Transverse colon (tissue), 4 donors: ENCODE results near the gene TTC31. TPM values are rescaled to one million over a fixed set of nuclear protein-coding genes. Genes with fewer than 3 reads are reported as not detected.

Experiments
- DNase-seq: peaks from one replicate; pipeline ENCODE4 v3.0.0-alpha.2; 2019
- H3K27ac ChIP-seq, 4 donors: fragments of 200-600 bp; sonication (generic); 2 replicates each; pipeline ENCODE4 v1.5.1; 2016 to 2018; ENCODE audit warnings: inconsistent platforms in 4 of 4
- H3K27me3 ChIP-seq: fragments of 200-600 bp; sonication (generic); 2 replicates; pipeline ENCODE4 v1.5.1; 2017; ENCODE audit warnings: inconsistent platforms
- H3K36me3 ChIP-seq, 4 donors: fragments of 200-600 bp; sonication (generic); 2 replicates each; pipeline ENCODE4 v1.5.1; 2017 to 2019; ENCODE audit warnings: inconsistent platforms in 4 of 4
- H3K4me1 ChIP-seq, 4 donors: fragments of 200-600 bp; sonication (generic); 2 replicates each; pipeline ENCODE4 v1.5.1; 2017 to 2020; ENCODE audit warnings: inconsistent platforms in 4 of 4
- H3K4me3 ChIP-seq, 4 donors: fragments of 200-600 bp; sonication (generic); 1 replicate in 1 of 4; 2 replicates in 3 of 4; pipeline versions ENCODE4 v1.5.1 to v1.6.1; 2017 to 2019; ENCODE audit warnings: inconsistent platforms in 4 of 4
- H3K9me3 ChIP-seq, 2 donors: fragments of 200-600 bp; sonication (generic); 2 replicates each; pipeline ENCODE4 v1.5.1; 2017 to 2019; ENCODE audit warnings: inconsistent platforms in 2 of 2
- EP300 ChIP-seq: sonication (generic); formaldehyde crosslinking; IDR thresholded peaks from one replicate; pipeline ENCODE4 v1.6.1; 2017; ENCODE audit warnings: antibody characterized with exemption, low read depth
- POLR2A ChIP-seq: fragments of 450-650 bp; IDR thresholded peaks from one replicate; pipeline ENCODE4 v1.6.1; 2016; ENCODE audit warnings: antibody characterized with exemption, mild to moderate bottlenecking, moderate library complexity
- POLR2AphosphoS5 ChIP-seq, 3 donors: sonication (generic); formaldehyde crosslinking; IDR thresholded peaks; one replicate each; pipeline ENCODE4 v1.6.1; 2016; ENCODE audit warnings: antibody characterized with exemption in 3 of 3
- WGBS, 2 donors: methylation state at CpG; one replicate each; pipeline ENCODE4 v1.1.5; 2018; ENCODE audit warnings: low coverage in 1 of 2; 5-methylcytosine and 5-hydroxymethylcytosine counted together
- in situ Hi-C, 4 donors: fragments of 200-750 bp; cut with MboI; loops; one replicate each; pipeline versions ENCODE4 v1.15.0 to v1.15.1; 2017; ENCODE audit warnings: low sequenced_read_pairs in 3 of 4, low pct_ligation_motif_present in 1 of 4, low pct_unique_long_range_greater_than_20kb in 1 of 4
- intact Hi-C: fragments of 100-400 bp; cut with DNase I; formaldehyde crosslinking; loops from one replicate; pipeline ENCODE4 v1.15.1; 2023; ENCODE audit warnings: low total_unique reads
- total RNA-seq, 4 donors: library from RNA; depleted of rRNA; stranded (reverse); fragments of >200 nt; gene quantifications; one replicate each; pipeline ENCODE4 v1.1.0, GENCODE V29; 2016
- TF ChIP-seq, protein P1 (sequence below), 5 experiments: fragments of 200-600 bp in 3 of 5; fragments of 450-650 bp in 2 of 5; sonication (generic) in 3 of 5; IDR thresholded peaks; 1 replicate in 2 of 5; 2 replicates in 3 of 5; pipeline ENCODE4 v1.5.1; 2016 to 2017; ENCODE audit warnings: antibody characterized with exemption in 5 of 5, inconsistent platforms in 3 of 5, mild to moderate bottlenecking in 2 of 5, moderate library complexity in 1 of 5

Gene TTC31
- total RNA-seq, 4 donors from 2014 or later = 16.9 to 36.0 (median 32.0) TPM

- in situ Hi-C loops = no loop called here
- H3K9me3 ChIP-seq = no peaks in the 10 kb centered on the region
- TF ChIP-seq POLR2AphosphoS5 (IDR thresholded peaks at IDR 0.05) = no peak
- H3K4me3 ChIP-seq = no peak overlapping the region
- H3K27me3 ChIP-seq = no peaks in the 10 kb centered on the region
- H3K36me3 ChIP-seq = peaks cover 0 to 18% (median 5%) of the 10 kb centered on the region in 4 donors
- no peak overlapping the region for H3K27ac ChIP-seq
- no peak for DNase-seq
- peaks cover 14 to 28% (median 19%) of the 10 kb centered on the region in 4 donors for H3K4me1 ChIP-seq
- intact Hi-C loops = loop anchor here (2.0 kb wide), 1 partner anchor 49 kb away; the partner anchor contains the start of genes CCDC142 and TTC31
- 75 to 100% methylated on average over 1 to 7 of the region's 7 CpGs for WGBS, 2 donors
These were observed 48.8 kb downstream of the TTC31 start for GRCh38 chr2:74531666-74532065.

DNA sequence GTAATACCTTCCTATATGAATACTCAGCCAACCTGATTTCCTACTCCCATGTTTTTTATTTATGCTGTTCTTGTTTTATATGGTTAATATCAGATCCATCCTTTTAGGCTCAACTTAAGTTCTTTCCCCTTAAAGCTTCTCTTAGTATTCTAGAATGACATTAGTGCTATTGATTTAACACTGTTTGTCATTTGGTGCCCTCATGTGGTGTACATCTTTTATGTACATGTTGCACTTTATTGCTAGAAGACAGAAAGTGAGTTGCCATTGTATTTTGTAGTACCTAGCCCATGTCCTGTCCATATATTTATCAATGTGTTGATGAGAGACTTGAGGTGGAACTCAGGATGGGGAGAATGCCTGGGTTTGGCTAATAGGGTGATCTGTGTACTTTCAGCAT, 49.3 kb downstream of the TTC31 start:
- DNase-seq = no peak
- TF ChIP-seq, protein P1, sequence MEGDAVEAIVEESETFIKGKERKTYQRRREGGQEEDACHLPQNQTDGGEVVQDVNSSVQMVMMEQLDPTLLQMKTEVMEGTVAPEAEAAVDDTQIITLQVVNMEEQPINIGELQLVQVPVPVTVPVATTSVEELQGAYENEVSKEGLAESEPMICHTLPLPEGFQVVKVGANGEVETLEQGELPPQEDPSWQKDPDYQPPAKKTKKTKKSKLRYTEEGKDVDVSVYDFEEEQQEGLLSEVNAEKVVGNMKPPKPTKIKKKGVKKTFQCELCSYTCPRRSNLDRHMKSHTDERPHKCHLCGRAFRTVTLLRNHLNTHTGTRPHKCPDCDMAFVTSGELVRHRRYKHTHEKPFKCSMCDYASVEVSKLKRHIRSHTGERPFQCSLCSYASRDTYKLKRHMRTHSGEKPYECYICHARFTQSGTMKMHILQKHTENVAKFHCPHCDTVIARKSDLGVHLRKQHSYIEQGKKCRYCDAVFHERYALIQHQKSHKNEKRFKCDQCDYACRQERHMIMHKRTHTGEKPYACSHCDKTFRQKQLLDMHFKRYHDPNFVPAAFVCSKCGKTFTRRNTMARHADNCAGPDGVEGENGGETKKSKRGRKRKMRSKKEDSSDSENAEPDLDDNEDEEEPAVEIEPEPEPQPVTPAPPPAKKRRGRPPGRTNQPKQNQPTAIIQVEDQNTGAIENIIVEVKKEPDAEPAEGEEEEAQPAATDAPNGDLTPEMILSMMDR (IDR thresholded peaks at IDR 0.05) = peak in 4 of 5 experiments; percentile 13 to 35 (median 20)
- TF ChIP-seq EP300 = no peak
- TF ChIP-seq POLR2A = no peak
- peaks cover 0 to 12% (median 2%) of the 10 kb centered on the region in 4 donors for H3K36me3 ChIP-seq
- peaks cover 14 to 28% (median 19%) of the 10 kb centered on the region in 4 donors for H3K4me1 ChIP-seq
- no peak overlapping the region for H3K27ac ChIP-seq
- no peak overlapping the region for H3K4me3 ChIP-seq
- no peaks in the 10 kb centered on the region for H3K27me3 ChIP-seq
- in situ Hi-C loops = no loop called here
- H3K9me3 ChIP-seq = no peaks in the 10 kb centered on the region
- intact Hi-C loops = no loop called here

DNA sequence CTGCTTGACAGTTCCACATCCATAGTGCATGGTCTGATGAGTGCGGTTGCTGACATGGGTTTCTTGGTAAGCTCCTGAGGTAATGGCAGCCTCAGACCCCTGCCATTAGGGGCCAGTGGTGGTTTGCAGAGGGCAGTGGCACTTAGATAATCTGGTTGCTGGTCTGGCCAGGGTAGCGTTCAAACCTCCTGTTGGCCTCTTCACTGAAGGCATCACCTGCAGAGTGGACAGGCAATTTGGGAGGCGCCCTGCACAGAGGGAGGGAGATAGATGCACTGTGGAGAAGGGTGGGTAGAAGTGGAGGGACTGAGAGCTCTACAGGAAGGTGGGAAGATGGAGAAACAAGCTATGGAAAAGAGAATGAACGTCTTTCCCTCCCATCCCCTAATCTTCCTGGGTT, 50.6 kb downstream of the TTC31 start:
- 85 to 86% methylated on average over 2 to 4 of the region's 4 CpGs for WGBS, 2 donors
- Histone ChIP-seq H3K27ac (no peak overlapping the region), H3K36me3 (peaks cover 0 to 4% (median 0%) of the 10 kb centered on the region in 4 donors), H3K27me3 (no peaks in the 10 kb centered on the region), H3K4me3 (no peak overlapping the region), H3K4me1 (peaks cover 10 to 21% (median 14%) of the 10 kb centered on the region in 4 donors), H3K9me3 (no peaks in the 10 kb centered on the region)
- DNase-seq = no peak
- no peak for TF ChIP-seq POLR2AphosphoS5 (IDR thresholded peaks at IDR 0.05)
- TF ChIP-seq POLR2A = no peak
- no peak for TF ChIP-seq EP300
- TF ChIP-seq, protein P1 (IDR thresholded peaks at IDR 0.05) = no peak
- intact Hi-C loops = no loop called here
- in situ Hi-C loops = no loop called here

DNA sequence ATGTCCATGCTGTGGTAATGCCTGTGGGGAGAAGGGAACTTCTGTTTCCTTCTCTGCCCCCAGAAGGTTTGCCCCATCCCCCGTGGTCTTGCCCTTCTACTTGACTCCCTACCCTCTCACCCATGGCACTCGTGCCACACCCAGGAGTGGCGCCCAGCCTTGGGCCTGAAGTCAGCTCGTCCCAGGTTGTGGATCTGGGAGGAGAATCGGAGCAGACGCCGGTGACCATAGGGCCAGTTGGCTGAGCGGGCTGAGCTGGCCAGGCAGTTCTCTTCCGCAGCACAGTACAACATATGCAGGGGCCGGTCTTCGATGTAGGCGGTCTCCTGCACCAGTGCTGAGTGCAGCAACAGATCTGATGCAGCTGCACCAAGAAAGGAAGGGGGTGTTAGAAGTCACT, 51.5 kb downstream of the TTC31 start:
- TF ChIP-seq POLR2AphosphoS5 (IDR thresholded peaks at IDR 0.05) (no peak), POLR2A (no peak), EP300 (no peak)
- TF ChIP-seq, protein P1 (IDR thresholded peaks at IDR 0.05) = no peak
- 79 to 85% methylated on average over 3 to 12 of the region's 12 CpGs for WGBS, 2 donors
- no peak overlapping the region for H3K4me3 ChIP-seq

GRCh38 chr2:74535440-74535965, 52.6 kb downstream of the TTC31 start:
- Histone ChIP-seq H3K4me3 (no peak overlapping the region), H3K27ac (no peak overlapping the region), H3K36me3 (peaks cover 0 to 4% (median 0%) of the 10 kb centered on the region in 4 donors), H3K9me3 (no peaks in the 10 kb centered on the region), H3K4me1 (peaks cover 5 to 16% (median 8%) of the 10 kb centered on the region in 4 donors), H3K27me3 (no peaks in the 10 kb centered on the region)
- 87 to 100% methylated on average over 1 to 10 of the region's 10 CpGs for WGBS, 2 donors
- in situ Hi-C loops (no loop called here), intact Hi-C loops (no loop called here)
- no peak for DNase-seq
- TF ChIP-seq POLR2AphosphoS5 (IDR thresholded peaks at IDR 0.05) = no peak
- no peak for TF ChIP-seq POLR2A
- no peak for TF ChIP-seq EP300
- TF ChIP-seq, protein P1 (IDR thresholded peaks at IDR 0.05) = no peak

More for the DNA sequence above, 51.5 kb downstream of the TTC31 start:
- intact Hi-C loops = no loop called here
- Histone ChIP-seq H3K4me1 (peaks cover 5 to 16% (median 8%) of the 10 kb centered on the region in 4 donors), H3K27me3 (no peaks in the 10 kb centered on the region), H3K36me3 (peaks cover 0 to 4% (median 0%) of the 10 kb centered on the region in 4 donors), H3K9me3 (no peaks in the 10 kb centered on the region), H3K27ac (no peak overlapping the region)
- in situ Hi-C loops = no loop called here
- DNase-seq = no peak
